K562 (cell line): ENCODE results near the gene SCARF1. TPM values are rescaled to one million over a fixed set of nuclear protein-coding genes. Genes with fewer than 3 reads are reported as not detected.

ENCODE experiments used
- CBX2 ChIP-seq: fragments of 200-600 bp; sonication (generic); IDR thresholded peaks from one replicate; pipeline ENCODE4 v1.6.1; 2012; ENCODE audit warnings: mild to moderate bottlenecking, low read length, inconsistent platforms; ENCODE audit not compliant: insufficient read depth, poor library complexity, severe bottlenecking
- ESRRB ChIP-seq: fragments of 250-450 bp; sonication (Bioruptor Pico); IDR thresholded peaks from 2 replicates; pipeline ENCODE4 v1.5.0; 2020; ENCODE audit warnings: mild to moderate bottlenecking, moderate library complexity, borderline replicate concordance
- FOXK2 ChIP-seq, 2 experiments: fragments of 450-650 bp; IDR thresholded peaks in 1 of 2; conservative IDR thresholded peaks in 1 of 2; 2 replicates each; pipeline ENCODE4 v1.6.1; 2016; ENCODE audit warnings: low read depth in 2 of 2, mild to moderate bottlenecking in 1 of 2
- HDAC6 ChIP-seq: IDR thresholded peaks from 2 replicates; pipeline ENCODE4 v1.6.1; 2012; ENCODE audit warnings: low read depth, mild to moderate bottlenecking, control low read depth, inconsistent platforms, low read length, moderate library complexity
- LCOR ChIP-seq: sonication (generic); formaldehyde crosslinking; IDR thresholded peaks from 2 replicates; pipeline ENCODE4 v1.8.0; 2022; ENCODE audit warnings: mild to moderate bottlenecking, missing genetic modification reagents
- PATZ1 ChIP-seq: fragments of 250-450 bp; sonication (Bioruptor Pico); IDR thresholded peaks from 2 replicates; pipeline ENCODE4 v1.5.0; 2020; ENCODE audit warnings: mild to moderate bottlenecking, borderline replicate concordance
- PHB2 ChIP-seq: fragments of 450-650 bp; IDR thresholded peaks from 2 replicates; pipeline ENCODE4 v1.6.1; 2017; ENCODE audit warnings: low read depth
- PTBP1 ChIP-seq: fragments of 200-400 bp; formaldehyde crosslinking; IDR thresholded peaks from 2 replicates; pipeline ENCODE4 v1.6.1; 2017; ENCODE audit warnings: low read depth, low read length
- RAD21 ChIP-seq, 2 experiments: fragments of 250-450 bp in 1 of 2; fragments of 450-650 bp in 1 of 2; sonication (Bioruptor Pico) in 1 of 2; formaldehyde crosslinking in 1 of 2; IDR thresholded peaks in 1 of 2; conservative IDR thresholded peaks in 1 of 2; 2 replicates each; pipeline versions ENCODE4 v1.4.0 to v1.8.0; 2020 to 2022; ENCODE audit warnings: mild to moderate bottlenecking in 2 of 2, moderate library complexity in 1 of 2
- RBM22 ChIP-seq: fragments of 200-400 bp; formaldehyde crosslinking; IDR thresholded peaks from 2 replicates; pipeline ENCODE4 v1.6.1; 2018; ENCODE audit warnings: low read length, low read depth; ENCODE audit not compliant: poor library complexity, severe bottlenecking
- SMC3 ChIP-seq: conservative IDR thresholded peaks from 2 replicates; pipeline ENCODE4 v1.6.1; 2011; ENCODE audit warnings: low read depth, low read length, improper control_type of control experiment; ENCODE audit not compliant: insufficient read depth
- SNIP1 ChIP-seq: fragments of 450-650 bp; IDR thresholded peaks from 2 replicates; pipeline ENCODE4 v1.7.1; 2017; ENCODE audit warnings: low read depth, mild to moderate bottlenecking
- TAL1 ChIP-seq: fragments of 450-650 bp; IDR thresholded peaks from 2 replicates; pipeline ENCODE4 v1.6.1; 2016; ENCODE audit warnings: mild to moderate bottlenecking
- TRIM28 ChIP-seq: fragments of 450-650 bp; IDR thresholded peaks from 2 replicates; pipeline ENCODE4 v1.6.1; 2017
- ZBTB26 ChIP-seq: fragments of 450-650 bp; formaldehyde crosslinking; IDR thresholded peaks from 2 replicates; pipeline ENCODE4 v1.4.0; 2022; ENCODE audit warnings: missing genetic modification characterization
- polyA plus RNA-seq, 8 experiments: library from polyadenylated mRNA; depleted of rRNA in 4 of 8; stranded (reverse) in 5 of 8; unstranded in 3 of 8; fragments of >200 nt; fragmentation: Nextera tagmentation in 2 of 8; fragmentation: Illumina TruSeq in 1 of 8; extraction: Ambion mirVana in 2 of 8; extraction: Trizol in 1 of 8; gene quantifications; 2 replicates each; pipeline versions ENCODE4 v1.2.1 to v1.2.3, GENCODE V29; 2011 to 2014; ENCODE audit warnings: inconsistent platforms in 1 of 8, missing spikeins in 1 of 8
- total RNA-seq, 7 experiments: library from RNA; depleted of rRNA in 6 of 7; stranded (reverse); fragments of >200 nt in 6 of 7; fragmentation: Illumina TruSeq in 2 of 7; extraction: Trizol in 2 of 7; gene quantifications; 2 replicates each; pipeline versions ENCODE4 v1.2.1 to v1.2.3, GENCODE V29; 2011 to 2021; ENCODE audit warnings: low replicate concordance in 1 of 7
- TF ChIP-seq, protein P1 (sequence below): IDR thresholded peaks from 2 replicates; pipeline ENCODE4 v1.6.1; 2011; ENCODE audit warnings: borderline replicate concordance, low read depth, mild to moderate bottlenecking, moderate library complexity, low read length; ENCODE audit not compliant: insufficient read depth, poor library complexity, severe bottlenecking
- TF ChIP-seq, protein P2 (sequence below), 2 experiments: fragments of 450-650 bp; IDR thresholded peaks; 2 replicates each; pipeline ENCODE4 v1.6.1; 2018; ENCODE audit warnings: mild to moderate bottlenecking in 2 of 2, low read depth in 1 of 2; ENCODE audit not compliant: partially characterized antibody in 2 of 2

The SCARF1 gene
- total and polyA plus RNA-seq, 9 of the 15 experiments (the other 6 are each of a cell fraction or from before 2014, with no cell fraction given) = 0.04 to 2.1 (median 0.63) TPM

DNA sequence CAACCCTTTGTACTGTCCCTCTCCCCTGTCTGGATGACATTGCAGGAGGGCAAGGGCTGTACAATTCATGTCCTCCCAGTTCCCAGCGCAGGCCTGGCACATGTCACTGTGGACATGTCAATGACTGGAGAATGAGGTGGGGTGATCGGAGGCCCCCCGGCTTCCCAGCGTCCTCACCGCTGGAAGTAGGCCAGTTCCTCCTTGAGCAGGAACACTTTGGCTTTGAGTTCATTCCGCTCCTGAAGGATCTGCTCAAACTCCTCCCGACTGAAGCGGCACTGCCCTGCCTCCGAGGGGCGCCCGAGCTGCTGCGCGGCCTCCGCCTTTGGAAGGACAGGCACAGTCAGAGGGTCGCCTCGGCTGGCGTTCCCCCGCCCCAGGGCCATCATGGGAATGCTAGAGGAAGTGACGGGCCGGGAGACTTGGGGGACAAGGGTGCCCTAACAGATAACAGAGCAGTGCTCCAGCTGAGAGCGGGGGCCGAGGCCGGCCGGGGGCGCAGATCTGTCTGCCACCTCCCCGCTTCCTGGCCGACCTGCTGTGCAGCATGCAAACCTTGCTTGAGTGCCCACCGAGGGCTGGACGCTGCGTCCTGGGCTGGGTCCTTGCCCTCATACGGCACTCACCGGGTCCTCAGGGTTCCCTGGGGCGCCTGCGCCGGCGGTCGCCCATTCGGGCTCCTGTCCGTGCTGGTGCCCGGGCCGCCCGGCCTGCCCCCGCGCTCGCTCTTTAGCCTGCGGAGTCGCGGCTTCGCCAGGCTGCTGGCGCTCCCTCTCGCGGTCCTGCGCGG lies 2.8 kb upstream of the SCARF1 start (continued):
- TF ChIP-seq, protein P1, sequence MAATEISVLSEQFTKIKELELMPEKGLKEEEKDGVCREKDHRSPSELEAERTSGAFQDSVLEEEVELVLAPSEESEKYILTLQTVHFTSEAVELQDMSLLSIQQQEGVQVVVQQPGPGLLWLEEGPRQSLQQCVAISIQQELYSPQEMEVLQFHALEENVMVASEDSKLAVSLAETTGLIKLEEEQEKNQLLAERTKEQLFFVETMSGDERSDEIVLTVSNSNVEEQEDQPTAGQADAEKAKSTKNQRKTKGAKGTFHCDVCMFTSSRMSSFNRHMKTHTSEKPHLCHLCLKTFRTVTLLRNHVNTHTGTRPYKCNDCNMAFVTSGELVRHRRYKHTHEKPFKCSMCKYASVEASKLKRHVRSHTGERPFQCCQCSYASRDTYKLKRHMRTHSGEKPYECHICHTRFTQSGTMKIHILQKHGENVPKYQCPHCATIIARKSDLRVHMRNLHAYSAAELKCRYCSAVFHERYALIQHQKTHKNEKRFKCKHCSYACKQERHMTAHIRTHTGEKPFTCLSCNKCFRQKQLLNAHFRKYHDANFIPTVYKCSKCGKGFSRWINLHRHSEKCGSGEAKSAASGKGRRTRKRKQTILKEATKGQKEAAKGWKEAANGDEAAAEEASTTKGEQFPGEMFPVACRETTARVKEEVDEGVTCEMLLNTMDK = no peak
- TF ChIP-seq SNIP1 = no peak
- TF ChIP-seq LCOR (CRISPR knock-in tag) = no peak
- TF ChIP-seq SMC3 = no peak
- TF ChIP-seq, protein P2, sequence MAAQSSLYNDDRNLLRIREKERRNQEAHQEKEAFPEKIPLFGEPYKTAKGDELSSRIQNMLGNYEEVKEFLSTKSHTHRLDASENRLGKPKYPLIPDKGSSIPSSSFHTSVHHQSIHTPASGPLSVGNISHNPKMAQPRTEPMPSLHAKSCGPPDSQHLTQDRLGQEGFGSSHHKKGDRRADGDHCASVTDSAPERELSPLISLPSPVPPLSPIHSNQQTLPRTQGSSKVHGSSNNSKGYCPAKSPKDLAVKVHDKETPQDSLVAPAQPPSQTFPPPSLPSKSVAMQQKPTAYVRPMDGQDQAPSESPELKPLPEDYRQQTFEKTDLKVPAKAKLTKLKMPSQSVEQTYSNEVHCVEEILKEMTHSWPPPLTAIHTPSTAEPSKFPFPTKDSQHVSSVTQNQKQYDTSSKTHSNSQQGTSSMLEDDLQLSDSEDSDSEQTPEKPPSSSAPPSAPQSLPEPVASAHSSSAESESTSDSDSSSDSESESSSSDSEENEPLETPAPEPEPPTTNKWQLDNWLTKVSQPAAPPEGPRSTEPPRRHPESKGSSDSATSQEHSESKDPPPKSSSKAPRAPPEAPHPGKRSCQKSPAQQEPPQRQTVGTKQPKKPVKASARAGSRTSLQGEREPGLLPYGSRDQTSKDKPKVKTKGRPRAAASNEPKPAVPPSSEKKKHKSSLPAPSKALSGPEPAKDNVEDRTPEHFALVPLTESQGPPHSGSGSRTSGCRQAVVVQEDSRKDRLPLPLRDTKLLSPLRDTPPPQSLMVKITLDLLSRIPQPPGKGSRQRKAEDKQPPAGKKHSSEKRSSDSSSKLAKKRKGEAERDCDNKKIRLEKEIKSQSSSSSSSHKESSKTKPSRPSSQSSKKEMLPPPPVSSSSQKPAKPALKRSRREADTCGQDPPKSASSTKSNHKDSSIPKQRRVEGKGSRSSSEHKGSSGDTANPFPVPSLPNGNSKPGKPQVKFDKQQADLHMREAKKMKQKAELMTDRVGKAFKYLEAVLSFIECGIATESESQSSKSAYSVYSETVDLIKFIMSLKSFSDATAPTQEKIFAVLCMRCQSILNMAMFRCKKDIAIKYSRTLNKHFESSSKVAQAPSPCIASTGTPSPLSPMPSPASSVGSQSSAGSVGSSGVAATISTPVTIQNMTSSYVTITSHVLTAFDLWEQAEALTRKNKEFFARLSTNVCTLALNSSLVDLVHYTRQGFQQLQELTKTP (IDR thresholded peaks at IDR 0.05; ENCODE audit: low read depth in 1 of 2, partially characterized antibody in 2 of 2) = no peak
- no peak for TF ChIP-seq CBX2
- TF ChIP-seq PATZ1 = no peak
- TF ChIP-seq TRIM28 = no peak
- no peak for TF ChIP-seq ESRRB (CRISPR knock-in tag)
- no peak for TF ChIP-seq HDAC6
- no peak for TF ChIP-seq PTBP1
- TF ChIP-seq ZBTB26 (CRISPR knock-in tag) = no peak
- peak; percentile 28 to 50 for TF ChIP-seq RAD21 (CRISPR knock-in tag; conservative IDR thresholded peaks at IDR 0.05 in 1 of 2, IDR thresholded peaks at IDR 0.05 in 1 of 2)
- no peak for TF ChIP-seq FOXK2 (conservative IDR thresholded peaks at IDR 0.05 in 1 of 2, IDR thresholded peaks at IDR 0.05 in 1 of 2; ENCODE audit: low read depth in 2 of 2)
- no peak for TF ChIP-seq PHB2
- TF ChIP-seq RBM22 = peak; percentile 40
- no peak for TF ChIP-seq TAL1
